ENCODE data around the gene CENPVL2. TPM values are rescaled to one million over a fixed set of nuclear protein-coding genes. Genes with fewer than 3 reads are reported as not detected.
"Not testable (repeated sequence)": the region's sequence is repeated elsewhere in the genome, so short reads cannot be mapped to it uniquely, and the experiment has no call there.

Gene CENPVL2
- not detected for total RNA-seq

- not testable (repeated sequence) for H3K4me3 ChIP-seq; H3K36me3 ChIP-seq; H3K4me1 ChIP-seq; DNase-seq (ENCODE audit: low spot score in 2 of 2); H3K27ac ChIP-seq; H3K27me3 ChIP-seq; H3K9me3 ChIP-seq
- no CpG with 5 or more reads among the region's 30 CpGs for WGBS
Observed at GRCh38 chrX:51682720-51683062, at the start of gene CENPVL2. Gene CENPVL2 (minus strand): TSS chrX:51682831. CDS start chrX:51682831, 0 bp downstream.

GRCh38 chrX:51728202-51728601 lies 45.6 kb upstream of the CENPVL2 start:
- no peaks in the 10 kb centered on the region for H3K9me3 ChIP-seq
- TF ChIP-seq CTCF (IDR thresholded peaks at IDR 0.05), result no peak
- no peak for TF ChIP-seq POLR2A (IDR thresholded peaks at IDR 0.05)
- no peak for TF ChIP-seq POLR2AphosphoS5 (IDR thresholded peaks at IDR 0.05)
- TF ChIP-seq EP300 (IDR thresholded peaks at IDR 0.05), result no peak
- H3K36me3 ChIP-seq, result no peaks in the 10 kb centered on the region
- no peak overlapping the region for H3K27ac ChIP-seq
- H3K27me3 ChIP-seq, result peaks cover 4% of the 10 kb centered on the region
- H3K4me3 ChIP-seq, result no peak overlapping the region
- H3K4me1 ChIP-seq, result no peaks in the 10 kb centered on the region
- DNase-seq (ENCODE audit: low spot score in 2 of 2), result no peak

GRCh38 chrX:51712943-51713647 lies 30.5 kb upstream of the CENPVL2 start:
- not testable (repeated sequence) for H3K36me3 ChIP-seq; H3K27ac ChIP-seq; H3K27me3 ChIP-seq; DNase-seq (ENCODE audit: low spot score in 2 of 2); H3K9me3 ChIP-seq; H3K4me3 ChIP-seq; H3K4me1 ChIP-seq
- no CpG with 5 or more reads among the region's 18 CpGs for WGBS

GRCh38 chrX:51710277-51711164 lies 27.9 kb upstream of the CENPVL2 start, which contains the start of gene CENPVL1:
Gene CENPVL1 (plus strand): TSS chrX:51710512. CDS start chrX:51710512, 0 bp downstream.
- not testable (repeated sequence) for H3K36me3 ChIP-seq; H3K9me3 ChIP-seq; H3K4me1 ChIP-seq; H3K27ac ChIP-seq; H3K4me3 ChIP-seq; DNase-seq (ENCODE audit: low spot score in 2 of 2); H3K27me3 ChIP-seq
- no CpG with 5 or more reads among the region's 87 CpGs for WGBS

GRCh38 chrX:51697397-51697796 lies 14.8 kb upstream of the CENPVL2 start:
- Histone ChIP-seq H3K9me3 (no peaks in the 10 kb centered on the region), H3K4me3 (no peak overlapping the region), H3K36me3 (no peaks in the 10 kb centered on the region), H3K27ac (no peak overlapping the region), H3K4me1 (no peaks in the 10 kb centered on the region), H3K27me3 (no peaks in the 10 kb centered on the region)
- no peak for DNase-seq (ENCODE audit: low spot score in 2 of 2)
- WGBS, result 82% methylated on average over 7 of the region's 8 CpGs
- TF ChIP-seq POLR2A (IDR thresholded peaks at IDR 0.05), result no peak
- no peak for TF ChIP-seq CTCF (IDR thresholded peaks at IDR 0.05)
- no peak for TF ChIP-seq EP300 (IDR thresholded peaks at IDR 0.05)
- TF ChIP-seq POLR2AphosphoS5 (IDR thresholded peaks at IDR 0.05), result no peak

- Histone ChIP-seq H3K27ac (no peak overlapping the region), H3K27me3 (no peaks in the 10 kb centered on the region), H3K36me3 (no peaks in the 10 kb centered on the region), H3K9me3 (no peaks in the 10 kb centered on the region), H3K4me1 (no peaks in the 10 kb centered on the region), H3K4me3 (no peak overlapping the region)
- no peak for DNase-seq (ENCODE audit: low spot score in 2 of 2)
- TF ChIP-seq POLR2AphosphoS5 (IDR thresholded peaks at IDR 0.05) (no peak), EP300 (IDR thresholded peaks at IDR 0.05) (no peak), POLR2A (IDR thresholded peaks at IDR 0.05) (no peak)
- 74% methylated on average over 6 of the region's 6 CpGs for WGBS
Observed at GRCh38 chrX:51694254-51694653, 11.6 kb upstream of the CENPVL2 start.

- WGBS, result no CpG with 5 or more reads among the region's 88 CpGs
- H3K27ac ChIP-seq, H3K4me1 ChIP-seq: not testable (repeated sequence)
Observed at GRCh38 chrX:51681808-51682719, 567 bp downstream of the CENPVL2 start.

GRCh38 chrX:51679689-51680433 lies 2.8 kb downstream of the CENPVL2 start:
- WGBS, result no CpG with 5 or more reads among the region's 18 CpGs
- H3K4me1 ChIP-seq; H3K27me3 ChIP-seq; H3K9me3 ChIP-seq; H3K27ac ChIP-seq; H3K4me3 ChIP-seq; DNase-seq (ENCODE audit: low spot score in 2 of 2); H3K36me3 ChIP-seq: not testable (repeated sequence)

More at GRCh38 chrX:51681808-51682719, 567 bp downstream of the CENPVL2 start:
- not testable (repeated sequence) for H3K4me3 ChIP-seq; H3K27me3 ChIP-seq; H3K36me3 ChIP-seq; DNase-seq (ENCODE audit: low spot score in 2 of 2); H3K9me3 ChIP-seq

Data from suprapubic skin (tissue), 4 donors.